Activated T-helper 1 cell treated with Interleukin-2 at 50 U/mL for 16 hours (primary cell): ENCODE data around the gene DCTN2.
"Not testable (repeated sequence)": the region's sequence is repeated elsewhere in the genome, so short reads cannot be mapped to it uniquely, and the experiment has no call there.

Source experiments
- DNase-seq: peaks from one replicate; pipeline ENCODE4 v3.0.0-alpha.2; 2020; ENCODE audit warnings: low read depth

Gene DCTN2

GRCh38 chr12:57515408-57515933, 31.5 kb downstream of the DCTN2 start:
- DNase-seq, result no peak

- no peak for DNase-seq
Measured at GRCh38 chr12:57514720-57515407, 32.1 kb downstream of the DCTN2 start.

- DNase-seq, result not testable (repeated sequence)
Measured at GRCh38 chr12:57514246-57514645, 32.7 kb downstream of the DCTN2 start.

GRCh38 chr12:57513677-57514076, 33.3 kb downstream of the DCTN2 start:
- DNase-seq, result not testable (repeated sequence)

GRCh38 chr12:57513266-57513665, 33.7 kb downstream of the DCTN2 start:
- DNase-seq, result no peak

GRCh38 chr12:57512665-57513064, 34.3 kb downstream of the DCTN2 start:
- DNase-seq, result no peak

GRCh38 chr12:57511588-57512325, 35.2 kb downstream of the DCTN2 start:
- no peak for DNase-seq

GRCh38 chr12:57511161-57511560, 35.8 kb downstream of the DCTN2 start:
- no peak for DNase-seq

- not testable (repeated sequence) for DNase-seq
Measured at GRCh38 chr12:57507796-57508195, 39.2 kb downstream of the DCTN2 start.

GRCh38 chr12:57506541-57506940, 40.5 kb downstream of the DCTN2 start:
- not testable (repeated sequence) for DNase-seq

GRCh38 chr12:57502311-57502969, 44.6 kb downstream of the DCTN2 start:
- DNase-seq, result not testable (repeated sequence)

GRCh38 chr12:57500213-57500612, 46.8 kb downstream of the DCTN2 start:
- DNase-seq, result no peak

- no peak for DNase-seq
Measured at GRCh38 chr12:57498571-57498970, 48.4 kb downstream of the DCTN2 start.

GRCh38 chr12:57498132-57498502, 48.9 kb downstream of the DCTN2 start:
- no peak for DNase-seq

- DNase-seq, result no peak
Measured at GRCh38 chr12:57497223-57498131, 49.5 kb downstream of the DCTN2 start.

- DNase-seq, result no peak
Measured at GRCh38 chr12:57496822-57497221, 50.2 kb downstream of the DCTN2 start.

GRCh38 chr12:57495051-57495701, 51.8 kb downstream of the DCTN2 start:
- not testable (repeated sequence) for DNase-seq

- DNase-seq, result no peak
Measured at GRCh38 chr12:57491393-57492280, 55.4 kb downstream of the DCTN2 start.

- DNase-seq, result no peak
Measured at GRCh38 chr12:57490126-57490525, 56.9 kb downstream of the DCTN2 start.

- DNase-seq, result no peak
Measured at GRCh38 chr12:57489157-57489641, 57.8 kb downstream of the DCTN2 start.
